ENCODE measurements around the gene SLC7A14.

The SLC7A14 gene

GRCh38 chr3:170470063-170471016 lies 115.5 kb downstream of the SLC7A14 start:
- DNase-seq (ENCODE audit: low read depth), result no peak

- no peak for DNase-seq (ENCODE audit: low read depth)
Observed at GRCh38 chr3:170469151-170470062, 116.5 kb downstream of the SLC7A14 start.

GRCh38 chr3:170467571-170468147 lies 118.2 kb downstream of the SLC7A14 start:
- DNase-seq (ENCODE audit: low read depth), result no peak

- DNase-seq (ENCODE audit: low read depth), result no peak
Observed at GRCh38 chr3:170467007-170467406, 118.9 kb downstream of the SLC7A14 start.

- DNase-seq (ENCODE audit: low read depth), result no peak
Observed at GRCh38 chr3:170465955-170466354, 119.9 kb downstream of the SLC7A14 start.

GRCh38 chr3:170463011-170463410 lies 122.9 kb downstream of the SLC7A14 start:
- no peak for DNase-seq (ENCODE audit: low read depth)

- no peak for DNase-seq (ENCODE audit: low read depth)
Observed at GRCh38 chr3:170458285-170458684, 127.6 kb downstream of the SLC7A14 start.

GRCh38 chr3:170454509-170454908 lies 131.4 kb downstream of the SLC7A14 start:
- DNase-seq (ENCODE audit: low read depth), result no peak

GRCh38 chr3:170450039-170450438 lies 135.8 kb downstream of the SLC7A14 start:
- no peak for DNase-seq (ENCODE audit: low read depth)

GRCh38 chr3:170448584-170448983 lies 137.3 kb downstream of the SLC7A14 start:
- no peak for DNase-seq (ENCODE audit: low read depth)

- no peak for DNase-seq (ENCODE audit: low read depth)
Observed at GRCh38 chr3:170443457-170443856, 142.4 kb downstream of the SLC7A14 start.

- no peak for DNase-seq (ENCODE audit: low read depth)
Observed at GRCh38 chr3:170442947-170443346, 142.9 kb downstream of the SLC7A14 start.

- DNase-seq (ENCODE audit: low read depth), result no peak
Observed at GRCh38 chr3:170441412-170441811, 144.5 kb downstream of the SLC7A14 start.

- no peak for DNase-seq (ENCODE audit: low read depth)
Observed at GRCh38 chr3:170440344-170440743, 145.5 kb downstream of the SLC7A14 start.

- no peak for DNase-seq (ENCODE audit: low read depth)
Observed at GRCh38 chr3:170438836-170439235, 147.0 kb downstream of the SLC7A14 start.

GRCh38 chr3:170437696-170438407 lies 148.0 kb downstream of the SLC7A14 start:
- DNase-seq (ENCODE audit: low read depth), result no peak

GRCh38 chr3:170437176-170437575 lies 148.7 kb downstream of the SLC7A14 start:
- no peak for DNase-seq (ENCODE audit: low read depth)

- DNase-seq (ENCODE audit: low read depth), result no peak
Observed at GRCh38 chr3:170436697-170437096, 149.2 kb downstream of the SLC7A14 start.

- no peak for DNase-seq (ENCODE audit: low read depth)
Observed at GRCh38 chr3:170432416-170432815, 153.5 kb downstream of the SLC7A14 start.

GRCh38 chr3:170431054-170431453 lies 154.8 kb downstream of the SLC7A14 start:
- DNase-seq (ENCODE audit: low read depth), result no peak

- DNase-seq (ENCODE audit: low read depth), result no peak
Observed at GRCh38 chr3:170429050-170429449, 156.8 kb downstream of the SLC7A14 start.

GRCh38 chr3:170428095-170428494 lies 157.8 kb downstream of the SLC7A14 start:
- no peak for DNase-seq (ENCODE audit: low read depth)

Data from activated T-helper 9 cell treated with anti-CD3 and anti-CD28 coated beads, Interleukin-2, amount 50 U/mL, for 16 hours (primary cell).